Hair follicular keratinocyte (primary cell): Measurements from ENCODE around the gene PRR15L. TPM values are rescaled to one million over a fixed set of nuclear protein-coding genes. Genes with fewer than 3 reads are reported as not detected.

Source experiments
- total RNA-seq: library from RNA; depleted of rRNA; stranded (reverse); fragments of >200 nt; gene quantifications from 2 replicates; pipeline ENCODE4 v1.2.3, GENCODE V29; 2015

The PRR15L gene
- not detected in 2 replicates for total RNA-seq

GRCh38 chr17:47957591-47958490 is at the start of gene PRR15L:
Gene PRR15L, minus strand, starts transcription at chr17:47957883. Its CDS starts 4,649 bp downstream, at chr17:47953234.

GRCh38 chr17:47970725-47971499 is 13.2 kb upstream of the PRR15L start, which contains the start of gene CDK5RAP3:
Gene CDK5RAP3, plus strand, starts transcription at chr17:47971113. Its CDS starts 34 bp downstream, at chr17:47971147.

GRCh38 chr17:47941246-47942095 is 16.2 kb downstream of the PRR15L start, which contains the start of gene PNPO:
Gene PNPO, plus strand, starts transcription at chr17:47941571. Its CDS starts 105 bp downstream, at chr17:47941676.

Other genes with a start within 250 kb of the PRR15L start
- not detected in 2 replicates for gene TBX21, start 224.6 kb downstream of the PRR15L start, total RNA-seq
- 0.76 and 9.8 TPM in 2 replicates for gene OSBPL7, start 136.1 kb downstream of the PRR15L start, total RNA-seq
- 38.5 and 46.5 TPM in 2 replicates for gene MRPL10, start 126.3 kb downstream of the PRR15L start, total RNA-seq
- not detected in 2 replicates for gene LRRC46, start 126.2 kb downstream of the PRR15L start, total RNA-seq
- gene SCRN2, start 116.6 kb downstream of the PRR15L start, total RNA-seq, result 33.9 and 41.2 TPM in 2 replicates
- 2.3 and 2.5 TPM in 2 replicates for gene SP6, start 106.7 kb downstream of the PRR15L start, total RNA-seq
- 1.3 and 2.7 TPM in 2 replicates for gene SP2, start 61.6 kb downstream of the PRR15L start, total RNA-seq
- gene PNPO, start 16.3 kb downstream of the PRR15L start, total RNA-seq, result 50.2 and 69.3 TPM in 2 replicates
- gene CDK5RAP3, start 13.2 kb upstream of the PRR15L start, total RNA-seq, result 50.8 and 66.1 TPM in 2 replicates
- gene COPZ2, start 79.9 kb upstream of the PRR15L start, total RNA-seq, result 16.6 and 26.8 TPM in 2 replicates
- 74.7 and 142 TPM in 2 replicates for gene NFE2L1, start 90.5 kb upstream of the PRR15L start, total RNA-seq
- gene CBX1, start 143.6 kb upstream of the PRR15L start, total RNA-seq, result 47.1 and 66.8 TPM in 2 replicates
- 19.0 and 23.7 TPM in 2 replicates for gene SNX11, start 149.9 kb upstream of the PRR15L start, total RNA-seq